GM12878 (cell line): ENCODE data around the gene TMSB10. TPM values are rescaled to one million over a fixed set of nuclear protein-coding genes. Genes with fewer than 3 reads are reported as not detected.
A peak's percentile ranks its signal among the peaks of the same experiment; 100 is the strongest.

Experiments used
- ATF7 ChIP-seq: fragments of 450-650 bp; IDR thresholded peaks from 2 replicates; pipeline ENCODE4 v1.6.1; 2016; ENCODE audit warnings: low read depth, mild to moderate bottlenecking
- BACH1 ChIP-seq: fragments of 450-650 bp; IDR thresholded peaks from 2 replicates; pipeline ENCODE4 v1.6.1; 2017; ENCODE audit warnings: mild to moderate bottlenecking, borderline replicate concordance
- BCL3 ChIP-seq: IDR thresholded peaks from 2 replicates; pipeline ENCODE4 v1.6.1; 2011; ENCODE audit warnings: borderline replicate concordance, low read depth, mild to moderate bottlenecking, moderate library complexity, low read length; ENCODE audit not compliant: insufficient read depth, poor library complexity, severe bottlenecking
- BCLAF1 ChIP-seq: fragments of 450-650 bp; IDR thresholded peaks from 2 replicates; pipeline ENCODE4 v1.6.1; 2017; ENCODE audit warnings: antibody characterized with exemption, mild to moderate bottlenecking, moderate library complexity
- CBFB ChIP-seq: IDR thresholded peaks from 2 replicates; pipeline ENCODE4 v1.6.1; 2016; ENCODE audit warnings: antibody characterized with exemption, low read depth
- CUX1 ChIP-seq: IDR thresholded peaks from 2 replicates; pipeline ENCODE4 v1.6.1; 2012; ENCODE audit warnings: improper control_type of control experiment, low read depth, low read length; ENCODE audit not compliant: insufficient replicate concordance
- DPF2 ChIP-seq: fragments of 450-650 bp; IDR thresholded peaks from 2 replicates; pipeline ENCODE4 v1.6.1; 2017; ENCODE audit warnings: mild to moderate bottlenecking
- E2F8 ChIP-seq: fragments of 450-650 bp; IDR thresholded peaks from 2 replicates; pipeline ENCODE4 v1.6.1; 2018; ENCODE audit warnings: mild to moderate bottlenecking, low read depth, moderate library complexity; ENCODE audit not compliant: partially characterized antibody
- EZH2 ChIP-seq: IDR thresholded peaks from 2 replicates; pipeline ENCODE4 v1.6.1; 2012; ENCODE audit warnings: low read depth, mild to moderate bottlenecking, control low read depth, inconsistent platforms, low read length, borderline replicate concordance; ENCODE audit not compliant: control insufficient read depth
- GABPA ChIP-seq: IDR thresholded peaks from 2 replicates; pipeline ENCODE4 v1.6.1; 2014; ENCODE audit warnings: antibody characterized with exemption, low read depth, mild to moderate bottlenecking, inconsistent platforms
- HCFC1 ChIP-seq: fragments of 150-350 bp; IDR thresholded peaks from 2 replicates; pipeline ENCODE4 v1.6.1; 2014; ENCODE audit warnings: low read length
- MTA2 ChIP-seq: fragments of 450-650 bp; IDR thresholded peaks from 2 replicates; pipeline ENCODE4 v1.6.1; 2016; ENCODE audit warnings: low read depth, mild to moderate bottlenecking, moderate library complexity
- NFXL1 ChIP-seq: fragments of 450-650 bp; IDR thresholded peaks from 2 replicates; pipeline ENCODE4 v1.6.1; 2017; ENCODE audit warnings: antibody characterized with exemption, mild to moderate bottlenecking, borderline replicate concordance
- NR2C1 ChIP-seq: fragments of 450-650 bp; IDR thresholded peaks from 2 replicates; pipeline ENCODE4 v1.6.1; 2017; ENCODE audit warnings: antibody characterized with exemption, mild to moderate bottlenecking, moderate library complexity
- NR2C2 ChIP-seq: IDR thresholded peaks from 2 replicates; pipeline ENCODE4 v1.6.1; 2011; ENCODE audit warnings: borderline replicate concordance, low read depth; ENCODE audit not compliant: control insufficient read depth, insufficient read length
- RBBP5 ChIP-seq: fragments of 200-600 bp; sonication (generic); conservative IDR thresholded peaks from 2 replicates; pipeline ENCODE4 v1.6.1; 2016
- SP1 ChIP-seq: IDR thresholded peaks from one replicate; pipeline ENCODE4 v1.6.1; 2011; ENCODE audit warnings: low read depth, low read length
- ZNF622 ChIP-seq: fragments of 450-650 bp; IDR thresholded peaks from 2 replicates; pipeline ENCODE4 v1.6.1; 2017; ENCODE audit warnings: mild to moderate bottlenecking, inconsistent platforms
- polyA plus RNA-seq, 11 experiments: library from polyadenylated mRNA; depleted of rRNA in 4 of 11; unstranded in 6 of 11; stranded (reverse) in 5 of 11; fragments of >200 nt; fragmentation: Nextera tagmentation in 4 of 11; fragmentation: Illumina TruSeq in 1 of 11; extraction: Ambion mirVana in 4 of 11; extraction: Trizol in 1 of 11; gene quantifications; 1 replicate in 1 of 11; 2 replicates in 10 of 11; pipeline versions ENCODE4 v1.2.1 to v1.2.3, GENCODE V29; 2011 to 2016; ENCODE audit warnings: inconsistent platforms in 2 of 11, missing spikeins in 2 of 11, low read depth in 1 of 11
- total RNA-seq, 4 experiments: library from RNA; depleted of rRNA in 3 of 4; stranded (reverse); fragments of >200 nt in 3 of 4; fragmentation: Illumina TruSeq in 1 of 4; extraction: Trizol in 1 of 4; gene quantifications; 2 replicates each; pipeline versions ENCODE4 v1.2.1 to v1.2.3, GENCODE V29; 2013 to 2021

Gene TMSB10
- total and polyA plus RNA-seq, 10 of the 15 experiments (the other 5 are each of a cell fraction or from before 2014, with no cell fraction given), result 1,406 to 4,860 (median 3,381) TPM

- TF ChIP-seq BCL3, result peak; percentile 68
- no peak for TF ChIP-seq CUX1
- TF ChIP-seq CBFB, result peak; percentile 58
- TF ChIP-seq MTA2, result peak; percentile 47; the same call in 1 of the 2 replicates
- TF ChIP-seq DPF2, result peak; percentile 58; the same call in 1 of the 2 replicates
- TF ChIP-seq NR2C1, result no peak
- TF ChIP-seq GABPA, result no peak
- no peak for TF ChIP-seq BACH1
- TF ChIP-seq NR2C2, result no peak
- no peak for TF ChIP-seq BCLAF1
- TF ChIP-seq E2F8, result no peak
- peak; percentile 9 for TF ChIP-seq SP1
- no peak for TF ChIP-seq RBBP5
- no peak for TF ChIP-seq NFXL1
- peak; percentile 70 for TF ChIP-seq ATF7
- TF ChIP-seq ZNF622, result no peak
- peak; percentile 27; the same call in 1 of the 2 replicates for TF ChIP-seq HCFC1
- no peak for TF ChIP-seq EZH2
Measured at GRCh38 chr2:84939426-84940087, 34.1 kb downstream of the TMSB10 start (continued).
